ENCODE results near the gene CCDC88C. TPM values are rescaled to one million over a fixed set of nuclear protein-coding genes. Genes with fewer than 3 reads are reported as not detected.

The CCDC88C gene
- total and polyA plus RNA-seq, 2 experiments from 2014 or later = 23.6 to 60.7 TPM

- H4K20me1 ChIP-seq (replicated peaks; ENCODE audit: insufficient read depth) = peaks cover 3% of the 10 kb centered on the region
- peak overlapping the region; percentile 20 for H3K4me2 ChIP-seq
- no peak for TF ChIP-seq STAT1 (IDR thresholded peaks at IDR 0.05; ENCODE audit: unreplicated experiment)
- H3K27ac ChIP-seq (ENCODE audit: low read depth) = peak overlapping the region; percentile 4; the same call in 1 of the 2 replicates
- no peaks in the 10 kb centered on the region; the same call in 2 of the 3 replicates for H3K36me3 Mint-ChIP-seq (ENCODE audit: low read depth)
- H3F3A ChIP-seq (replicated peaks; ENCODE audit: low read depth) = peaks cover 7% of the 10 kb centered on the region
- H3K4me1 Mint-ChIP-seq = peaks cover 67% of the 10 kb centered on the region
- no peaks in the 10 kb centered on the region for H3K9me2 ChIP-seq (ENCODE audit: insufficient read depth)
- peak; percentile 9 for ATAC-seq
- peaks cover 16% of the 10 kb centered on the region for H3K27me3 Mint-ChIP-seq (ENCODE audit: insufficient read depth, low read depth, poor library complexity)
- peak overlapping the region; percentile 35; the same call in 1 of the 3 replicates for H3K4me3 Mint-ChIP-seq
- no peaks in the 10 kb centered on the region for H3K27me3 ChIP-seq (ENCODE audit: insufficient read depth)
- no peak overlapping the region for H2AFZ ChIP-seq
- H3K4me1 ChIP-seq (ENCODE audit: insufficient read depth) = peaks cover 63% of the 10 kb centered on the region
- peaks cover 98% of the 10 kb centered on the region for H3K79me2 ChIP-seq (replicated peaks; ENCODE audit: insufficient read depth)
- no peaks in the 10 kb centered on the region for H3K36me3 ChIP-seq (ENCODE audit: insufficient read depth)
- DNase-seq (ENCODE audit: low spot score) = peak; percentile 60
- H3K9me3 Mint-ChIP-seq = no peaks in the 10 kb centered on the region
- H3K27ac Mint-ChIP-seq = peak overlapping the region; percentile 76
- 0 out of 2 replicates have a peak overlapping the region, but pooled peaks have one; percentile 20 for H3K4me3 ChIP-seq
Observed at GRCh38 chr14:91399868-91400640, 17.6 kb downstream of the CCDC88C start.

- Mint-ChIP-seq H3K4me3 (no peak overlapping the region), H3K27ac (peak overlapping the region; percentile 86; the same call in 1 of the 2 replicates), H3K9me3 (no peaks in the 10 kb centered on the region), H3K27me3 (ENCODE audit: insufficient read depth, low read depth, poor library complexity) (peaks cover 16% of the 10 kb centered on the region), H3K36me3 (ENCODE audit: low read depth) (peaks cover 3% of the 10 kb centered on the region; the same call in 2 of the 3 replicates), H3K4me1 (peaks cover 74% of the 10 kb centered on the region)
- Histone ChIP-seq H3K4me3 (no peak overlapping the region), H4K20me1 (replicated peaks; ENCODE audit: insufficient read depth) (peaks cover 3% of the 10 kb centered on the region), H3K79me2 (replicated peaks; ENCODE audit: insufficient read depth) (peaks cover 98% of the 10 kb centered on the region), H3F3A (replicated peaks; ENCODE audit: low read depth) (peaks cover 7% of the 10 kb centered on the region), H2AFZ (no peak overlapping the region), H3K36me3 (ENCODE audit: insufficient read depth) (no peaks in the 10 kb centered on the region), H3K4me2 (no peak overlapping the region), H3K9me2 (ENCODE audit: insufficient read depth) (no peaks in the 10 kb centered on the region), H3K27me3 (ENCODE audit: insufficient read depth) (no peaks in the 10 kb centered on the region), H3K4me1 (ENCODE audit: insufficient read depth) (peaks cover 76% of the 10 kb centered on the region), H3K27ac (ENCODE audit: low read depth) (0 out of 2 replicates have a peak overlapping the region, but pooled peaks have one; percentile 39)
- DNase-seq (ENCODE audit: low spot score) = no peak
- ATAC-seq = peak; percentile 5; the same call in 2 of the 3 replicates
- TF ChIP-seq ZNF331 (CRISPR knock-in tag; IDR thresholded peaks at IDR 0.05; ENCODE audit: low read depth) (no peak), REST (IDR thresholded peaks at IDR 0.05; ENCODE audit: unreplicated experiment) (no peak), ETS1 (IDR thresholded peaks at IDR 0.05) (no peak), NANOG (IDR thresholded peaks at IDR 0.05; ENCODE audit: borderline replicate concordance) (no peak), POLR2AphosphoS5 (IDR thresholded peaks at IDR 0.05; ENCODE audit: low read depth) (no peak), CTCF (conservative IDR thresholded peaks at IDR 0.05; ENCODE audit: low read depth in 2 of 2) (no peak), CREB1 (CRISPR knock-in tag; IDR thresholded peaks at IDR 0.05; ENCODE audit: low read depth) (no peak), EZH2 (IDR thresholded peaks at IDR 0.05; ENCODE audit: low read depth, unreplicated experiment) (no peak), JUNB (IDR thresholded peaks at IDR 0.05; ENCODE audit: unreplicated experiment) (no peak), STAT1 (IDR thresholded peaks at IDR 0.05; ENCODE audit: unreplicated experiment) (no peak), ZNF114 (CRISPR knock-in tag; IDR thresholded peaks at IDR 0.05) (no peak)
Observed at GRCh38 chr14:91398707-91399106, 18.9 kb downstream of the CCDC88C start.
